SK-N-SH treated with all-trans-retinoic acid at 6 μM for 48 hours (cell line): ENCODE data around the gene ANO10.

Experiments used
- ATAC-seq: fragments of 200-7000 bp; cut with Tn5 transposase; 3 replicates; pipeline ENCODE4 v1.9.1; 2020; ENCODE audit warnings: mild to moderate bottlenecking, moderate library complexity
- ARNTL ChIP-seq: fragments of 450-650 bp; formaldehyde crosslinking; IDR thresholded peaks from 2 replicates; pipeline ENCODE4 v1.5.0; 2020; ENCODE audit warnings: low read depth, mild to moderate bottlenecking, moderate library complexity, borderline replicate concordance
- BACH2 ChIP-seq: fragments of 250-450 bp; sonication (Bioruptor Pico); IDR thresholded peaks from 2 replicates; pipeline ENCODE4 v1.9.0; 2021; ENCODE audit warnings: mild to moderate bottlenecking, borderline replicate concordance
- CREB5 ChIP-seq: fragments of 250-450 bp; sonication (Bioruptor Pico); IDR thresholded peaks from 2 replicates; pipeline ENCODE4 v1.5.1; 2020; ENCODE audit warnings: low read depth, mild to moderate bottlenecking, moderate library complexity
- CSDC2 ChIP-seq: fragments of 250-450 bp; sonication (Bioruptor Pico); IDR thresholded peaks from 2 replicates; pipeline ENCODE4 v1.5.0; 2020; ENCODE audit warnings: mild to moderate bottlenecking, moderate library complexity
- CSRNP3 ChIP-seq: fragments of 250-450 bp; sonication (Bioruptor Pico); IDR thresholded peaks from 2 replicates; pipeline ENCODE4 v1.5.1; 2021; ENCODE audit warnings: mild to moderate bottlenecking, moderate library complexity
- ESRRG ChIP-seq: fragments of 250-450 bp; sonication (Bioruptor Pico); IDR thresholded peaks from 2 replicates; pipeline ENCODE4 v1.6.1; 2021; ENCODE audit warnings: mild to moderate bottlenecking
- GLIS3 ChIP-seq: fragments of 250-450 bp; sonication (Bioruptor Pico); IDR thresholded peaks from 2 replicates; pipeline ENCODE4 v1.5.0; 2020; ENCODE audit warnings: mild to moderate bottlenecking, moderate library complexity
- ISL1 ChIP-seq: fragments of 250-450 bp; sonication (Bioruptor Pico); IDR thresholded peaks from 2 replicates; pipeline ENCODE4 v2.1.2; 2022; ENCODE audit warnings: mild to moderate bottlenecking, moderate library complexity
- OSR1 ChIP-seq: fragments of 250-450 bp; sonication (Bioruptor Pico); IDR thresholded peaks from 2 replicates; pipeline ENCODE4 v1.8.0; 2022; ENCODE audit warnings: moderate library complexity, mild to moderate bottlenecking, inconsistent platforms
- PATZ1 ChIP-seq: fragments of 250-450 bp; sonication (Bioruptor Pico); IDR thresholded peaks from 2 replicates; pipeline ENCODE4 v1.8.0; 2020; ENCODE audit warnings: mild to moderate bottlenecking, moderate library complexity, borderline replicate concordance
- POU6F1 ChIP-seq: fragments of 250-450 bp; sonication (Bioruptor Pico); IDR thresholded peaks from 2 replicates; pipeline ENCODE4 v1.8.0; 2021; ENCODE audit warnings: low read depth, mild to moderate bottlenecking, moderate library complexity, borderline replicate concordance
- RARB ChIP-seq: fragments of 250-450 bp; sonication (Bioruptor Pico); IDR thresholded peaks from 2 replicates; pipeline ENCODE4 v1.8.0; 2021; ENCODE audit warnings: mild to moderate bottlenecking, moderate library complexity
- SNAI2 ChIP-seq: fragments of 250-450 bp; sonication (Bioruptor Pico); IDR thresholded peaks from 2 replicates; pipeline ENCODE4 v1.5.0; 2020; ENCODE audit warnings: mild to moderate bottlenecking, moderate library complexity
- TCF4 ChIP-seq: fragments of 250-450 bp; sonication (Bioruptor Pico); IDR thresholded peaks from 2 replicates; pipeline ENCODE4 v1.8.0; 2021; ENCODE audit warnings: mild to moderate bottlenecking, moderate library complexity, borderline replicate concordance
- TOX ChIP-seq: fragments of 250-450 bp; sonication (Bioruptor Pico); IDR thresholded peaks from 2 replicates; pipeline ENCODE4 v1.8.0; 2021; ENCODE audit warnings: mild to moderate bottlenecking, moderate library complexity, borderline replicate concordance
- TSHZ2 ChIP-seq: fragments of 250-450 bp; sonication (Bioruptor Pico); IDR thresholded peaks from 2 replicates; pipeline ENCODE4 v1.5.0; 2020; ENCODE audit warnings: mild to moderate bottlenecking, moderate library complexity
- ZC3H10 ChIP-seq: fragments of 250-450 bp; sonication (Bioruptor Pico); IDR thresholded peaks from 2 replicates; pipeline ENCODE4 v1.5.1; 2021; ENCODE audit warnings: mild to moderate bottlenecking, moderate library complexity
- ZFP3 ChIP-seq: fragments of 250-450 bp; sonication (Bioruptor Pico); IDR thresholded peaks from 2 replicates; pipeline ENCODE4 v1.5.0; 2020; ENCODE audit warnings: mild to moderate bottlenecking, moderate library complexity
- ZFP30 ChIP-seq: fragments of 450-650 bp; formaldehyde crosslinking; IDR thresholded peaks from 2 replicates; pipeline ENCODE4 v1.5.0; 2022; ENCODE audit warnings: mild to moderate bottlenecking, moderate library complexity
- ZNF565 ChIP-seq: fragments of 450-650 bp; formaldehyde crosslinking; conservative IDR thresholded peaks from 2 replicates; pipeline ENCODE4 v1.5.0; 2020; ENCODE audit warnings: low read depth, mild to moderate bottlenecking, moderate library complexity
- ZNF70 ChIP-seq: fragments of 450-650 bp; formaldehyde crosslinking; IDR thresholded peaks from 2 replicates; pipeline ENCODE4 v1.5.0; 2020; ENCODE audit warnings: mild to moderate bottlenecking, moderate library complexity

ANO10 gene

GRCh38 chr3:43539321-43539720, 82.5 kb downstream of the ANO10 start:
- no peak for ATAC-seq
- TF ChIP-seq GLIS3 (CRISPR knock-in tag) (no peak), ESRRG (CRISPR knock-in tag) (no peak), OSR1 (CRISPR knock-in tag) (no peak), TSHZ2 (CRISPR knock-in tag) (no peak), CSRNP3 (CRISPR knock-in tag) (no peak)
- TF ChIP-seq, all 23 proteins: peak for 0

- TF ChIP-seq RARB (no peak), ARNTL (no peak), GLIS3 (CRISPR knock-in tag) (no peak), ZFP30 (no peak), ISL1 (CRISPR knock-in tag) (no peak), TOX (CRISPR knock-in tag) (no peak), BACH2 (CRISPR knock-in tag) (no peak), ESRRG (CRISPR knock-in tag) (no peak)
- TF ChIP-seq, all 23 proteins: peak for 0
- no peak for ATAC-seq
These were observed 84.6 kb downstream of the ANO10 start for GRCh38 chr3:43537225-43537624.

- TF ChIP-seq BACH2 (CRISPR knock-in tag) (no peak), RARB (no peak), ZFP3 (no peak), ESRRG (CRISPR knock-in tag) (no peak), SNAI2 (CRISPR knock-in tag) (no peak), ZNF565 (CRISPR knock-in tag) (no peak), CSDC2 (no peak), TOX (CRISPR knock-in tag) (no peak), ARNTL (no peak), OSR1 (CRISPR knock-in tag) (no peak), CREB5 (CRISPR knock-in tag) (no peak), ZC3H10 (CRISPR knock-in tag) (no peak), ISL1 (CRISPR knock-in tag) (no peak), TSHZ2 (CRISPR knock-in tag) (no peak), POU6F1 (CRISPR knock-in tag) (no peak), PATZ1 (CRISPR knock-in tag) (no peak), TCF4 (CRISPR knock-in tag) (no peak), ZNF70 (CRISPR knock-in tag) (no peak)
- no peak for ATAC-seq
These were observed 87.1 kb downstream of the ANO10 start for GRCh38 chr3:43534675-43535074.
